Liver (tissue), 3 donors: ENCODE data around the gene COL10A1.

Source experiments
- ATF3 ChIP-seq: IDR thresholded peaks from 2 replicates; pipeline ENCODE4 v1.6.1; 2016; ENCODE audit warnings: antibody characterized with exemption
- CTCF ChIP-seq: fragments of 150-350 bp; IDR thresholded peaks from 2 replicates; pipeline ENCODE4 v1.5.1; 2017; ENCODE audit warnings: improper control_type of control experiment, low read depth, low read length; ENCODE audit not compliant: missing input control
- MAX ChIP-seq: IDR thresholded peaks from 2 replicates; pipeline ENCODE4 v1.6.1; 2016; ENCODE audit warnings: antibody characterized with exemption
- RAD21 ChIP-seq, 2 donors: IDR thresholded peaks; 2 replicates each; pipeline ENCODE4 v1.6.1; 2016; ENCODE audit warnings: antibody characterized with exemption in 2 of 2, mild to moderate bottlenecking in 2 of 2
- SP1 ChIP-seq: IDR thresholded peaks from 2 replicates; pipeline ENCODE4 v1.6.1; 2018; ENCODE audit warnings: antibody characterized with exemption, mild to moderate bottlenecking
- TAF1 ChIP-seq: conservative IDR thresholded peaks from 2 replicates; pipeline ENCODE4 v1.6.1; 2016; ENCODE audit warnings: antibody characterized with exemption, mild to moderate bottlenecking
- YY1 ChIP-seq: IDR thresholded peaks from 2 replicates; pipeline ENCODE4 v1.6.1; 2016; ENCODE audit warnings: antibody characterized with exemption, mild to moderate bottlenecking
- donor health status: healthy.
- donor health status: healthy.

- TF ChIP-seq CTCF (no peak), MAX (no peak), ATF3 (no peak), RAD21 (IDR thresholded peaks at IDR 0.05) (no peak), SP1 (no peak), TAF1 (no peak), YY1 (no peak)
Observed at GRCh38 chr6:116165596-116165995, 39.7 kb upstream of the COL10A1 start.
